Measurements from ENCODE around the gene PDP2. TPM values are rescaled to one million over a fixed set of nuclear protein-coding genes. Genes with fewer than 3 reads are reported as not detected.

PDP2 gene
- total RNA-seq, 1 donor from 2014 or later, result 9.0 TPM

- Mint-ChIP-seq H3K27ac (ENCODE audit: unreplicated experiment) (no peak overlapping the region), H3K4me3 (ENCODE audit: unreplicated experiment) (no peak overlapping the region), H3K4me1 (ENCODE audit: low read depth) (no peaks in the 10 kb centered on the region), H3K36me3 (ENCODE audit: low read depth) (no peaks in the 10 kb centered on the region), H3K27me3 (ENCODE audit: low read depth) (peaks cover 19% of the 10 kb centered on the region), H3K9me3 (ENCODE audit: low read depth) (no peaks in the 10 kb centered on the region)
- DNase-seq (ENCODE audit: low spot score), result no peak
- TF ChIP-seq CTCF (IDR thresholded peaks at IDR 0.05), result no peak
Measured at GRCh38 chr16:66911801-66912200, 31.5 kb downstream of the PDP2 start.

GRCh38 chr16:66913081-66913480 lies 32.8 kb downstream of the PDP2 start:
- H3K36me3 Mint-ChIP-seq (ENCODE audit: low read depth), result no peaks in the 10 kb centered on the region
- no peak overlapping the region for H3K27ac Mint-ChIP-seq (ENCODE audit: unreplicated experiment)
- H3K4me1 Mint-ChIP-seq (ENCODE audit: low read depth), result no peaks in the 10 kb centered on the region
- H3K9me3 Mint-ChIP-seq (ENCODE audit: low read depth), result no peaks in the 10 kb centered on the region
- H3K27me3 Mint-ChIP-seq (ENCODE audit: low read depth), result peaks cover 19% of the 10 kb centered on the region
- DNase-seq (ENCODE audit: low spot score), result no peak
- no peak for TF ChIP-seq CTCF (IDR thresholded peaks at IDR 0.05)
- no peak overlapping the region for H3K4me3 Mint-ChIP-seq (ENCODE audit: unreplicated experiment)

GRCh38 chr16:66913711-66914110 lies 33.4 kb downstream of the PDP2 start:
- no peak for TF ChIP-seq CTCF (IDR thresholded peaks at IDR 0.05)
- no peaks in the 10 kb centered on the region for H3K9me3 Mint-ChIP-seq (ENCODE audit: low read depth)
- peaks cover 15% of the 10 kb centered on the region for H3K27me3 Mint-ChIP-seq (ENCODE audit: low read depth)
- H3K4me3 Mint-ChIP-seq (ENCODE audit: unreplicated experiment), result no peak overlapping the region
- H3K36me3 Mint-ChIP-seq (ENCODE audit: low read depth), result no peaks in the 10 kb centered on the region
- no peaks in the 10 kb centered on the region for H3K4me1 Mint-ChIP-seq (ENCODE audit: low read depth)
- no peak overlapping the region for H3K27ac Mint-ChIP-seq (ENCODE audit: unreplicated experiment)
- no peak for DNase-seq (ENCODE audit: low spot score)

- no peaks in the 10 kb centered on the region for H3K36me3 Mint-ChIP-seq (ENCODE audit: low read depth)
- H3K27me3 Mint-ChIP-seq (ENCODE audit: low read depth), result peaks cover 19% of the 10 kb centered on the region
- no peaks in the 10 kb centered on the region for H3K4me1 Mint-ChIP-seq (ENCODE audit: low read depth)
- no peak for TF ChIP-seq CTCF (IDR thresholded peaks at IDR 0.05)
- no peaks in the 10 kb centered on the region for H3K9me3 Mint-ChIP-seq (ENCODE audit: low read depth)
- no peak for DNase-seq (ENCODE audit: low spot score)
- no peak overlapping the region for H3K4me3 Mint-ChIP-seq (ENCODE audit: unreplicated experiment)
- H3K27ac Mint-ChIP-seq (ENCODE audit: unreplicated experiment), result no peak overlapping the region
Measured at GRCh38 chr16:66914541-66914940, 34.2 kb downstream of the PDP2 start.

GRCh38 chr16:66915041-66915440 lies 34.7 kb downstream of the PDP2 start:
- no peaks in the 10 kb centered on the region for H3K36me3 Mint-ChIP-seq (ENCODE audit: low read depth)
- H3K4me1 Mint-ChIP-seq (ENCODE audit: low read depth), result no peaks in the 10 kb centered on the region
- no peak overlapping the region for H3K4me3 Mint-ChIP-seq (ENCODE audit: unreplicated experiment)
- H3K27ac Mint-ChIP-seq (ENCODE audit: unreplicated experiment), result no peak overlapping the region
- H3K27me3 Mint-ChIP-seq (ENCODE audit: low read depth), result peaks cover 19% of the 10 kb centered on the region
- no peak for DNase-seq (ENCODE audit: low spot score)
- no peak for TF ChIP-seq CTCF (IDR thresholded peaks at IDR 0.05)
- no peaks in the 10 kb centered on the region for H3K9me3 Mint-ChIP-seq (ENCODE audit: low read depth)
